Measurements from ENCODE around the gene EIF4EBP3. TPM values are rescaled to one million over a fixed set of nuclear protein-coding genes. Genes with fewer than 3 reads are reported as not detected.
A peak's percentile ranks its signal among the peaks of the same experiment; 100 is the strongest.

EIF4EBP3 gene
- total and polyA plus RNA-seq, 8 donors: 10.2 to 16.8 (median 12.4) TPM

DNA sequence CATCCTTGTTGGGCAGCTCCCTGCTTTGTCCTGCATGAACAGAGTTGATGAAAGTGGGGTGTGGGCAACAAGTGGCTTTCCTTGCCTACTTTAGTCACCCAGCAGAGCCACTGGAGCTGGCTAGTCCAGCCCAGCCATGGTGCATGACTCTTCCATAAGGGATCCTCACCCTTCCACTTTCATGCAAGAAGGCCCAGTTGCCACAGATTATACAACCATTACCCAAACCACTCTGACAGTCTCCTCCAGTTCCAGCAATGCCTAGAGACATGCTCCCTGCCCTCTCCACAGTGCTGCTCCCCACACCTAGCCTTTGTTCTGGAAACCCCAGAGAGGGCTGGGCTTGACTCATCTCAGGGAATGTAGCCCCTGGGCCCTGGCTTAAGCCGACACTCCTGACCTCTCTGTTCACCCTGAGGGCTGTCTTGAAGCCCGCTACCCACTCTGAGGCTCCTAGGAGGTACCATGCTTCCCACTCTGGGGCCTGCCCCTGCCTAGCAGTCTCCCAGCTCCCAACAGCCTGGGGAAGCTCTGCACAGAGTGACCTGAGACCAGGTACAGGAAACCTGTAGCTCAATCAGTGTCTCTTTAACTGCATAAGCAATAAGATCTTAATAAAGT lies 21.1 kb downstream of the EIF4EBP3 start:
- Histone ChIP-seq H3K36me3 (peaks cover 0 to 31% of the 10 kb centered on the region in 2 donors), H3K27ac (peak overlapping the region; percentile 47 to 81), H3K4me3 (no peak overlapping the region), H3K4me1 (peaks cover 25 to 57% of the 10 kb centered on the region in 2 donors), H3K9me3 (no peaks in the 10 kb centered on the region), H3K27me3 (no peaks in the 10 kb centered on the region)
- ATAC-seq: no peak
- TF ChIP-seq, protein P1, sequence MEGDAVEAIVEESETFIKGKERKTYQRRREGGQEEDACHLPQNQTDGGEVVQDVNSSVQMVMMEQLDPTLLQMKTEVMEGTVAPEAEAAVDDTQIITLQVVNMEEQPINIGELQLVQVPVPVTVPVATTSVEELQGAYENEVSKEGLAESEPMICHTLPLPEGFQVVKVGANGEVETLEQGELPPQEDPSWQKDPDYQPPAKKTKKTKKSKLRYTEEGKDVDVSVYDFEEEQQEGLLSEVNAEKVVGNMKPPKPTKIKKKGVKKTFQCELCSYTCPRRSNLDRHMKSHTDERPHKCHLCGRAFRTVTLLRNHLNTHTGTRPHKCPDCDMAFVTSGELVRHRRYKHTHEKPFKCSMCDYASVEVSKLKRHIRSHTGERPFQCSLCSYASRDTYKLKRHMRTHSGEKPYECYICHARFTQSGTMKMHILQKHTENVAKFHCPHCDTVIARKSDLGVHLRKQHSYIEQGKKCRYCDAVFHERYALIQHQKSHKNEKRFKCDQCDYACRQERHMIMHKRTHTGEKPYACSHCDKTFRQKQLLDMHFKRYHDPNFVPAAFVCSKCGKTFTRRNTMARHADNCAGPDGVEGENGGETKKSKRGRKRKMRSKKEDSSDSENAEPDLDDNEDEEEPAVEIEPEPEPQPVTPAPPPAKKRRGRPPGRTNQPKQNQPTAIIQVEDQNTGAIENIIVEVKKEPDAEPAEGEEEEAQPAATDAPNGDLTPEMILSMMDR (IDR thresholded peaks at IDR 0.05): no peak
- intact Hi-C loops (cut with DNase I): no loop called here
- no peak for DNase-seq

DNA sequence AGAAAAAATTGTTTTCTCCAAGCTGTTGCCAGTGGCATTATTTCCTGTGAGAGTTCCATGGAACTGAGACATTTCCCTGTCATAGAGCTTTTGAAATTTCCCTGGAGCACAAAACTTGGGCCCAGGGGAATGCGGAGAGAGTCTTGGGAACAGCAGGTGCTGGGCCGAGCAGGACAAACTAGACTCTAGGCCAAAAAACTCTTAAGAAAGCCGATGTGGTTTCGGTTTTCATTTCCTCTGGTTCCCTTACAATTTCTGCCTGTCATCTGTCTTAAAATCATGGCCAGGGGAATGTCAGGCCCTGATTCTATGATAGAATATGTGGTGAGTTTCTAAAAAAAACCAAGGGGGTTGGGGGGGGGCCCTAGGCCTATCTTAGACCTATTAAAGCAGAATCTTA lies 21.7 kb downstream of the EIF4EBP3 start:
- TF ChIP-seq, protein P1 (IDR thresholded peaks at IDR 0.05): no peak
- Histone ChIP-seq H3K4me1 (peaks cover 25 to 57% of the 10 kb centered on the region in 2 donors), H3K4me3 (no peak overlapping the region), H3K27ac (peak overlapping the region; percentile 47 to 81), H3K27me3 (no peaks in the 10 kb centered on the region), H3K9me3 (no peaks in the 10 kb centered on the region), H3K36me3 (peaks cover 0 to 34% of the 10 kb centered on the region in 2 donors)
- no peak for ATAC-seq
- no peak for DNase-seq
- intact Hi-C loops (cut with DNase I): no loop called here

DNA sequence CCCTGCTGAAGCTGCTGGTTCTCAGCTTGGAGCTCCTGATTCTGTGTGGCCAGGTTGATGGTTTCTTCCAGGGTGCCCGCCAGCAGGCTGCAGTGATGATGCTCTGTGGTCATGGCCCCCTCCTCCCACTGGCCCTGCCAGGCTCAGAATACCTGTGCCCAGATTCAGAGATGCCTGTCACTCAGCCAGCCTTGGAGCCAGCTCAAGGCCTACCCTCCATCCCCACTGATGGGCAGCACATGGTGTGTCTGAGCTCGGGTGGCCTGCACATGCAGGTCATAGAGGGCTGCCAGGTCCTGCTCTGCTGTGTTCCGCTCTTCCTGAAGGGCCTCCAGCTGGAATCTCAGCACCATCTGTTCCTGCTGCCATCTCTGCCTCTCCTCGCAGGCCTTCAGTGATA lies 22.6 kb downstream of the EIF4EBP3 start:
- Histone ChIP-seq H3K9me3 (no peaks in the 10 kb centered on the region), H3K27ac (peak overlapping the region in 1 of 2 donors; percentile 81), H3K27me3 (no peaks in the 10 kb centered on the region), H3K36me3 (peaks cover 0 to 34% of the 10 kb centered on the region in 2 donors), H3K4me1 (peaks cover 25 to 63% of the 10 kb centered on the region in 2 donors), H3K4me3 (no peak overlapping the region)
- TF ChIP-seq, protein P1 (IDR thresholded peaks at IDR 0.05): no peak
- DNase-seq (no peak), ATAC-seq (no peak)
- intact Hi-C loops (cut with DNase I): loop anchor here in 1 of 2 donors (10.0 kb wide), 1 partner anchor 65 kb away; the partner anchor contains the start of genes CD14 and TMCO6

DNA sequence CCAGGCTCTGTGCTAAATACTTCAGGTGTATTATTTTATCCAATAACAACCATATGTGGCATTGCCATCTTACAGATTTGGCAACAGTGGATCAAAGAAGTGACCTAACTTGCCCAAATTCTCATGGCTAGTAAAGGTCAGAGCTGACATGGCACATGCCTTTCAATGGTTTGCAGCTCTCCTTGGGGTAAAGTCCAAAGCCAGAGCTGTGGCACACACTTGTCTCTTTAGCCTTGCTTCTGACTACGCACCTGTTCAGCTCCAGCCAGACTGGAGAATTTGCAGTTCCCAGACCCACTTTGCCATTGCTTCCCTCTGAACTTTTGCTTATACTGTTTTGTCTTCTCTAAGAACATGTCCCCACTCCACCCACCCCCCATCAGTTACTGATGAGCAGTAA lies 23.0 kb downstream of the EIF4EBP3 start:
- Histone ChIP-seq H3K4me3 (no peak overlapping the region), H3K27me3 (no peaks in the 10 kb centered on the region), H3K9me3 (no peaks in the 10 kb centered on the region), H3K36me3 (peaks cover 0 to 34% of the 10 kb centered on the region in 2 donors), H3K4me1 (peaks cover 22 to 64% of the 10 kb centered on the region in 2 donors), H3K27ac (no peak overlapping the region)
- ATAC-seq (no peak), DNase-seq (no peak)
- intact Hi-C loops (cut with DNase I): loop anchor here in 1 of 2 donors (10.0 kb wide), 1 partner anchor 64 kb away; the partner anchor contains the start of genes CD14 and TMCO6
- TF ChIP-seq, protein P1 (IDR thresholded peaks at IDR 0.05): no peak

DNA sequence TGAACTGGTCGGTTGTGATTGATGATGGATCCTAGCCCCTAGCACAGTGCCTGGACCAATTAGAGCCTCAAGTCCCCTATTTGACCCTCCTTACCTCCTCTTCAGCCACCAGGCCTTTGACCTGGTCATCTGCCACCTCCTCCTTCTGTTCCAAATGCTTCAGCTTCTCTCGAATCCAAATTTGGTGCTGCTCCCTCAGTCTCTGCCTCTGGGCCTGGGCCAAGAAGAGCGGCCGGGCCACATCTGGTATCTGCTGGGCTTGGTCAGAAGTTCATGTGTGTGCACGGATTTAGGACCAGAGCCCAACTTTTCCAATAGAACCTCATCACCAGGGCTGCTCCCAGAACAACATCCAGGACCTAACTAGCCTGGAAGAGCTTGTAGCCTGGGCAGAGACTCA lies 23.6 kb downstream of the EIF4EBP3 start:
- peak overlapping the region in 1 of 2 donors; percentile 15 for H3K27ac ChIP-seq
- H3K36me3 ChIP-seq: peaks cover 0 to 31% of the 10 kb centered on the region in 2 donors
- H3K9me3 ChIP-seq: no peaks in the 10 kb centered on the region
- no peak overlapping the region for H3K4me3 ChIP-seq
- TF ChIP-seq, protein P1 (IDR thresholded peaks at IDR 0.05): no peak
- intact Hi-C loops (cut with DNase I): loop anchor here in 1 of 2 donors (10.0 kb wide), 1 partner anchor 64 kb away; the partner anchor contains the start of genes CD14 and TMCO6
- no peaks in the 10 kb centered on the region for H3K27me3 ChIP-seq
- no peak for ATAC-seq
- peaks cover 15 to 64% of the 10 kb centered on the region in 2 donors for H3K4me1 ChIP-seq
- no peak for DNase-seq

All from left lung (tissue), 10 donors.